ENCODE data around the gene PKMYT1.

DNA sequence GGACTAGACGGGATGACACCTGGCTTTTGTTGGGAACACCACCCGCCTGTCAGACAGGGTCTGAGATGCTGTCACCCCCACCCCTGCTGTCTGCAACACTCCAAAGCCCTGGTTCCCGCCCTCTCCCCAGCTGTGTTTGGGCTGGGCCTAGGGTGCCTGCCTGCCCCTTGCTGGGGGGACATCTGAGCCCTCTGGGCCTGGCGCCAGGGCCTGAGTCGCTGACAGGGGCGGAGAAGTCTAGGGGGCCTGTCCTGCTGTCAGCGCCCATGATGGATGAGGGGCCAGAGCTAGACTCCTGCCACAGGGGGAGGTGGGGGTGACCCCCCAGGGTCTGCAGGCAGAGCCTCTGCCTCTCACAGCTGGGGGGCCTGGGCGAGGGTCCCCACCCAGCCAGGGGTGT, 7.6 kb upstream of the PKMYT1 start:
- no peak for TF ChIP-seq POLR2AphosphoS5 (IDR thresholded peaks at IDR 0.05; ENCODE audit: low read depth)
- TF ChIP-seq, protein P1, sequence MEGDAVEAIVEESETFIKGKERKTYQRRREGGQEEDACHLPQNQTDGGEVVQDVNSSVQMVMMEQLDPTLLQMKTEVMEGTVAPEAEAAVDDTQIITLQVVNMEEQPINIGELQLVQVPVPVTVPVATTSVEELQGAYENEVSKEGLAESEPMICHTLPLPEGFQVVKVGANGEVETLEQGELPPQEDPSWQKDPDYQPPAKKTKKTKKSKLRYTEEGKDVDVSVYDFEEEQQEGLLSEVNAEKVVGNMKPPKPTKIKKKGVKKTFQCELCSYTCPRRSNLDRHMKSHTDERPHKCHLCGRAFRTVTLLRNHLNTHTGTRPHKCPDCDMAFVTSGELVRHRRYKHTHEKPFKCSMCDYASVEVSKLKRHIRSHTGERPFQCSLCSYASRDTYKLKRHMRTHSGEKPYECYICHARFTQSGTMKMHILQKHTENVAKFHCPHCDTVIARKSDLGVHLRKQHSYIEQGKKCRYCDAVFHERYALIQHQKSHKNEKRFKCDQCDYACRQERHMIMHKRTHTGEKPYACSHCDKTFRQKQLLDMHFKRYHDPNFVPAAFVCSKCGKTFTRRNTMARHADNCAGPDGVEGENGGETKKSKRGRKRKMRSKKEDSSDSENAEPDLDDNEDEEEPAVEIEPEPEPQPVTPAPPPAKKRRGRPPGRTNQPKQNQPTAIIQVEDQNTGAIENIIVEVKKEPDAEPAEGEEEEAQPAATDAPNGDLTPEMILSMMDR (conservative IDR thresholded peaks at IDR 0.05; ENCODE audit: low read depth in 2 of 2), result no peak
- TF ChIP-seq, protein P2, sequence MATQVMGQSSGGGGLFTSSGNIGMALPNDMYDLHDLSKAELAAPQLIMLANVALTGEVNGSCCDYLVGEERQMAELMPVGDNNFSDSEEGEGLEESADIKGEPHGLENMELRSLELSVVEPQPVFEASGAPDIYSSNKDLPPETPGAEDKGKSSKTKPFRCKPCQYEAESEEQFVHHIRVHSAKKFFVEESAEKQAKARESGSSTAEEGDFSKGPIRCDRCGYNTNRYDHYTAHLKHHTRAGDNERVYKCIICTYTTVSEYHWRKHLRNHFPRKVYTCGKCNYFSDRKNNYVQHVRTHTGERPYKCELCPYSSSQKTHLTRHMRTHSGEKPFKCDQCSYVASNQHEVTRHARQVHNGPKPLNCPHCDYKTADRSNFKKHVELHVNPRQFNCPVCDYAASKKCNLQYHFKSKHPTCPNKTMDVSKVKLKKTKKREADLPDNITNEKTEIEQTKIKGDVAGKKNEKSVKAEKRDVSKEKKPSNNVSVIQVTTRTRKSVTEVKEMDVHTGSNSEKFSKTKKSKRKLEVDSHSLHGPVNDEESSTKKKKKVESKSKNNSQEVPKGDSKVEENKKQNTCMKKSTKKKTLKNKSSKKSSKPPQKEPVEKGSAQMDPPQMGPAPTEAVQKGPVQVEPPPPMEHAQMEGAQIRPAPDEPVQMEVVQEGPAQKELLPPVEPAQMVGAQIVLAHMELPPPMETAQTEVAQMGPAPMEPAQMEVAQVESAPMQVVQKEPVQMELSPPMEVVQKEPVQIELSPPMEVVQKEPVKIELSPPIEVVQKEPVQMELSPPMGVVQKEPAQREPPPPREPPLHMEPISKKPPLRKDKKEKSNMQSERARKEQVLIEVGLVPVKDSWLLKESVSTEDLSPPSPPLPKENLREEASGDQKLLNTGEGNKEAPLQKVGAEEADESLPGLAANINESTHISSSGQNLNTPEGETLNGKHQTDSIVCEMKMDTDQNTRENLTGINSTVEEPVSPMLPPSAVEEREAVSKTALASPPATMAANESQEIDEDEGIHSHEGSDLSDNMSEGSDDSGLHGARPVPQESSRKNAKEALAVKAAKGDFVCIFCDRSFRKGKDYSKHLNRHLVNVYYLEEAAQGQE (IDR thresholded peaks at IDR 0.05; ENCODE audit: unreplicated experiment), result no peak
- TF ChIP-seq ZNF114 (CRISPR knock-in tag; IDR thresholded peaks at IDR 0.05), result no peak
- TF ChIP-seq ZNF331 (CRISPR knock-in tag; IDR thresholded peaks at IDR 0.05; ENCODE audit: low read depth), result no peak
- TF ChIP-seq STAT1 (IDR thresholded peaks at IDR 0.05; ENCODE audit: unreplicated experiment), result no peak
- TF ChIP-seq EZH2 (IDR thresholded peaks at IDR 0.05; ENCODE audit: low read depth, unreplicated experiment), result no peak
- TF ChIP-seq JUNB (IDR thresholded peaks at IDR 0.05; ENCODE audit: unreplicated experiment), result no peak
- no peak for TF ChIP-seq CREB1 (CRISPR knock-in tag; IDR thresholded peaks at IDR 0.05; ENCODE audit: low read depth)
- TF ChIP-seq, protein P3, sequence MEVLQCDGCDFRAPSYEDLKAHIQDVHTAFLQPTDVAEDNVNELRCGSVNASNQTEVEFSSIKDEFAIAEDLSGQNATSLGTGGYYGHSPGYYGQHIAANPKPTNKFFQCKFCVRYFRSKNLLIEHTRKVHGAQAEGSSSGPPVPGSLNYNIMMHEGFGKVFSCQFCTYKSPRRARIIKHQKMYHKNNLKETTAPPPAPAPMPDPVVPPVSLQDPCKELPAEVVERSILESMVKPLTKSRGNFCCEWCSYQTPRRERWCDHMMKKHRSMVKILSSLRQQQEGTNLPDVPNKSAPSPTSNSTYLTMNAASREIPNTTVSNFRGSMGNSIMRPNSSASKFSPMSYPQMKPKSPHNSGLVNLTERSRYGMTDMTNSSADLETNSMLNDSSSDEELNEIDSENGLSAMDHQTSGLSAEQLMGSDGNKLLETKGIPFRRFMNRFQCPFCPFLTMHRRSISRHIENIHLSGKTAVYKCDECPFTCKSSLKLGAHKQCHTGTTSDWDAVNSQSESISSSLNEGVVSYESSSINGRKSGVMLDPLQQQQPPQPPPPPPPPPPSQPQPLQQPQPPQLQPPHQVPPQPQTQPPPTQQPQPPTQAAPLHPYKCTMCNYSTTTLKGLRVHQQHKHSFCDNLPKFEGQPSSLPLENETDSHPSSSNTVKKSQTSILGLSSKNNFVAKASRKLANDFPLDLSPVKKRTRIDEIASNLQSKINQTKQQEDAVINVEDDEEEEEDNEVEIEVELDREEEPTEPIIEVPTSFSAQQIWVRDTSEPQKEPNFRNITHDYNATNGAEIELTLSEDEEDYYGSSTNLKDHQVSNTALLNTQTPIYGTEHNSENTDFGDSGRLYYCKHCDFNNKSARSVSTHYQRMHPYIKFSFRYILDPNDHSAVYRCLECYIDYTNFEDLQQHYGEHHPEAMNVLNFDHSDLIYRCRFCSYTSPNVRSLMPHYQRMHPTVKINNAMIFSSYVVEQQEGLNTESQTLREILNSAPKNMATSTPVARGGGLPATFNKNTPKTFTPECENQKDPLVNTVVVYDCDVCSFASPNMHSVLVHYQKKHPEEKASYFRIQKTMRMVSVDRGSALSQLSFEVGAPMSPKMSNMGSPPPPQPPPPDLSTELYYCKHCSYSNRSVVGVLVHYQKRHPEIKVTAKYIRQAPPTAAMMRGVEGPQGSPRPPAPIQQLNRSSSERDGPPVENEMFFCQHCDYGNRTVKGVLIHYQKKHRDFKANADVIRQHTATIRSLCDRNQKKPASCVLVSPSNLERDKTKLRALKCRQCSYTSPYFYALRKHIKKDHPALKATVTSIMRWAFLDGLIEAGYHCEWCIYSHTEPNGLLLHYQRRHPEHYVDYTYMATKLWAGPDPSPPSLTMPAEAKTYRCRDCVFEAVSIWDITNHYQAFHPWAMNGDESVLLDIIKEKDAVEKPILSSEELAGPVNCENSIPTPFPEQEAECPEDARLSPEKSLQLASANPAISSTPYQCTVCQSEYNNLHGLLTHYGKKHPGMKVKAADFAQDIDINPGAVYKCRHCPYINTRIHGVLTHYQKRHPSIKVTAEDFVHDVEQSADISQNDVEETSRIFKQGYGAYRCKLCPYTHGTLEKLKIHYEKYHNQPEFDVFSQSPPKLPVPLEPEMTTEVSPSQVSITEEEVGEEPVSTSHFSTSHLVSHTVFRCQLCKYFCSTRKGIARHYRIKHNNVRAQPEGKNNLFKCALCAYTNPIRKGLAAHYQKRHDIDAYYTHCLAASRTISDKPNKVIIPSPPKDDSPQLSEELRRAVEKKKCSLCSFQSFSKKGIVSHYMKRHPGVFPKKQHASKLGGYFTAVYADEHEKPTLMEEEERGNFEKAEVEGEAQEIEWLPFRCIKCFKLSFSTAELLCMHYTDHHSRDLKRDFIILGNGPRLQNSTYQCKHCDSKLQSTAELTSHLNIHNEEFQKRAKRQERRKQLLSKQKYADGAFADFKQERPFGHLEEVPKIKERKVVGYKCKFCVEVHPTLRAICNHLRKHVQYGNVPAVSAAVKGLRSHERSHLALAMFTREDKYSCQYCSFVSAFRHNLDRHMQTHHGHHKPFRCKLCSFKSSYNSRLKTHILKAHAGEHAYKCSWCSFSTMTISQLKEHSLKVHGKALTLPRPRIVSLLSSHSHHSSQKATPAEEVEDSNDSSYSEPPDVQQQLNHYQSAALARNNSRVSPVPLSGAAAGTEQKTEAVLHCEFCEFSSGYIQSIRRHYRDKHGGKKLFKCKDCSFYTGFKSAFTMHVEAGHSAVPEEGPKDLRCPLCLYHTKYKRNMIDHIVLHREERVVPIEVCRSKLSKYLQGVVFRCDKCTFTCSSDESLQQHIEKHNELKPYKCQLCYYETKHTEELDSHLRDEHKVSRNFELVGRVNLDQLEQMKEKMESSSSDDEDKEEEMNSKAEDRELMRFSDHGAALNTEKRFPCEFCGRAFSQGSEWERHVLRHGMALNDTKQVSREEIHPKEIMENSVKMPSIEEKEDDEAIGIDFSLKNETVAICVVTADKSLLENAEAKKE (CRISPR knock-in tag; IDR thresholded peaks at IDR 0.05), result no peak
- no peak for TF ChIP-seq EZH2phosphoT487 (IDR thresholded peaks at IDR 0.05; ENCODE audit: unreplicated experiment)
- TF ChIP-seq, protein P4, sequence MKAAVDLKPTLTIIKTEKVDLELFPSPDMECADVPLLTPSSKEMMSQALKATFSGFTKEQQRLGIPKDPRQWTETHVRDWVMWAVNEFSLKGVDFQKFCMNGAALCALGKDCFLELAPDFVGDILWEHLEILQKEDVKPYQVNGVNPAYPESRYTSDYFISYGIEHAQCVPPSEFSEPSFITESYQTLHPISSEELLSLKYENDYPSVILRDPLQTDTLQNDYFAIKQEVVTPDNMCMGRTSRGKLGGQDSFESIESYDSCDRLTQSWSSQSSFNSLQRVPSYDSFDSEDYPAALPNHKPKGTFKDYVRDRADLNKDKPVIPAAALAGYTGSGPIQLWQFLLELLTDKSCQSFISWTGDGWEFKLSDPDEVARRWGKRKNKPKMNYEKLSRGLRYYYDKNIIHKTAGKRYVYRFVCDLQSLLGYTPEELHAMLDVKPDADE (IDR thresholded peaks at IDR 0.05), result no peak
- no peak for TF ChIP-seq NANOG (IDR thresholded peaks at IDR 0.05; ENCODE audit: borderline replicate concordance)

Measured in GM23338 (cell line).